Vagina (tissue), 2 donors: ENCODE measurements around the gene KLK7.

Source experiments
- POLR2AphosphoS5 ChIP-seq, 2 donors: sonication (generic); formaldehyde crosslinking; IDR thresholded peaks; one replicate each; pipeline ENCODE4 v1.9.0; 2017; ENCODE audit warnings: antibody characterized with exemption in 2 of 2, mild to moderate bottlenecking in 2 of 2, low read depth in 1 of 2; ENCODE audit not compliant: insufficient read depth in 1 of 2
- TF ChIP-seq, protein P1 (sequence below), 3 experiments: fragments of 450-650 bp in 2 of 3; fragments of 200-600 bp in 1 of 3; sonication (generic) in 1 of 3; IDR thresholded peaks; one replicate each; pipeline ENCODE4 v1.5.1; 2017 to 2019; ENCODE audit warnings: antibody characterized with exemption in 3 of 3, mild to moderate bottlenecking in 2 of 3, moderate library complexity in 2 of 3

GRCh38 chr19:51025401-51025800 lies 41.7 kb upstream of the KLK7 start:
- TF ChIP-seq, protein P1, sequence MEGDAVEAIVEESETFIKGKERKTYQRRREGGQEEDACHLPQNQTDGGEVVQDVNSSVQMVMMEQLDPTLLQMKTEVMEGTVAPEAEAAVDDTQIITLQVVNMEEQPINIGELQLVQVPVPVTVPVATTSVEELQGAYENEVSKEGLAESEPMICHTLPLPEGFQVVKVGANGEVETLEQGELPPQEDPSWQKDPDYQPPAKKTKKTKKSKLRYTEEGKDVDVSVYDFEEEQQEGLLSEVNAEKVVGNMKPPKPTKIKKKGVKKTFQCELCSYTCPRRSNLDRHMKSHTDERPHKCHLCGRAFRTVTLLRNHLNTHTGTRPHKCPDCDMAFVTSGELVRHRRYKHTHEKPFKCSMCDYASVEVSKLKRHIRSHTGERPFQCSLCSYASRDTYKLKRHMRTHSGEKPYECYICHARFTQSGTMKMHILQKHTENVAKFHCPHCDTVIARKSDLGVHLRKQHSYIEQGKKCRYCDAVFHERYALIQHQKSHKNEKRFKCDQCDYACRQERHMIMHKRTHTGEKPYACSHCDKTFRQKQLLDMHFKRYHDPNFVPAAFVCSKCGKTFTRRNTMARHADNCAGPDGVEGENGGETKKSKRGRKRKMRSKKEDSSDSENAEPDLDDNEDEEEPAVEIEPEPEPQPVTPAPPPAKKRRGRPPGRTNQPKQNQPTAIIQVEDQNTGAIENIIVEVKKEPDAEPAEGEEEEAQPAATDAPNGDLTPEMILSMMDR (IDR thresholded peaks at IDR 0.05), result no peak
- no peak for TF ChIP-seq POLR2AphosphoS5 (IDR thresholded peaks at IDR 0.05; ENCODE audit: insufficient read depth in 1 of 2, low read depth in 1 of 2)
